ENCODE results near the gene YY1.

- TF ChIP-seq ARNTL (CRISPR knock-in tag; IDR thresholded peaks at IDR 0.05; ENCODE audit: borderline replicate concordance, low read depth) (no peak), OSR1 (CRISPR knock-in tag; IDR thresholded peaks at IDR 0.05) (no peak), PATZ1 (CRISPR knock-in tag; IDR thresholded peaks at IDR 0.05; ENCODE audit: borderline replicate concordance) (no peak), GLIS3 (CRISPR knock-in tag; IDR thresholded peaks at IDR 0.05) (no peak), RARB (CRISPR knock-in tag; IDR thresholded peaks at IDR 0.05) (no peak)
Measured at GRCh38 chr14:100290607-100291304, 51.8 kb downstream of the YY1 start.

All from SK-N-SH treated with all-trans-retinoic acid at 6 μM for 48 hours (cell line).